Measurements from ENCODE around the gene GON4L. TPM values are rescaled to one million over a fixed set of nuclear protein-coding genes. Genes with fewer than 3 reads are reported as not detected.
"Not testable (repeated sequence)": the region's sequence is repeated elsewhere in the genome, so short reads cannot be mapped to it uniquely, and the experiment has no call there.

GON4L gene
- total RNA-seq, 1 donor from 2014 or later, result 49.5 TPM

DNA sequence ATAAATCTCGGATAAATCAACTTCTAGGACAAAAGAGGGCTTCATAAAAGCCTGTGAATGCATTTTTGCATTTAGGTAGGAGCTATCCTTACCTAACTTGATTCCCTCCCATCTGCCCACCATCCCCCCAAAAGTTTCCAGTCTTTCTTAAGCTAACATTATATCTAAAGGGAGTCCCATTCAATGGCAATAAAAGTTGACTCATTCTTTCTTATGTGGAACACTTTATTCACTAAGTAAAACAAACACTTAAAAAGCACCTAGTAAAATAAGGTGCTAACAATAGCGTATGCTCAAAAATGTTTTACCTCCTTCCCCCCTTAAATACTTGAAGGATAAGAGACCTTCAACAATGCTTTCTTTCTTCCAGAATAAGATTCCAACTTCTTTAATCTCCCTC lies 83.8 kb downstream of the GON4L start:
- TF ChIP-seq, protein P1, sequence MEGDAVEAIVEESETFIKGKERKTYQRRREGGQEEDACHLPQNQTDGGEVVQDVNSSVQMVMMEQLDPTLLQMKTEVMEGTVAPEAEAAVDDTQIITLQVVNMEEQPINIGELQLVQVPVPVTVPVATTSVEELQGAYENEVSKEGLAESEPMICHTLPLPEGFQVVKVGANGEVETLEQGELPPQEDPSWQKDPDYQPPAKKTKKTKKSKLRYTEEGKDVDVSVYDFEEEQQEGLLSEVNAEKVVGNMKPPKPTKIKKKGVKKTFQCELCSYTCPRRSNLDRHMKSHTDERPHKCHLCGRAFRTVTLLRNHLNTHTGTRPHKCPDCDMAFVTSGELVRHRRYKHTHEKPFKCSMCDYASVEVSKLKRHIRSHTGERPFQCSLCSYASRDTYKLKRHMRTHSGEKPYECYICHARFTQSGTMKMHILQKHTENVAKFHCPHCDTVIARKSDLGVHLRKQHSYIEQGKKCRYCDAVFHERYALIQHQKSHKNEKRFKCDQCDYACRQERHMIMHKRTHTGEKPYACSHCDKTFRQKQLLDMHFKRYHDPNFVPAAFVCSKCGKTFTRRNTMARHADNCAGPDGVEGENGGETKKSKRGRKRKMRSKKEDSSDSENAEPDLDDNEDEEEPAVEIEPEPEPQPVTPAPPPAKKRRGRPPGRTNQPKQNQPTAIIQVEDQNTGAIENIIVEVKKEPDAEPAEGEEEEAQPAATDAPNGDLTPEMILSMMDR (IDR thresholded peaks at IDR 0.05), result no peak
- Histone ChIP-seq H3K4me1 (no peaks in the 10 kb centered on the region), H3K27ac (no peak overlapping the region), H3K27me3 (no peaks in the 10 kb centered on the region), H3K9me3 (no peaks in the 10 kb centered on the region), H3K4me3 (no peak overlapping the region), H3K36me3 (peaks cover 95% of the 10 kb centered on the region)
- intact Hi-C loops (cut with DNase I), result no loop called here
- ATAC-seq (no peak), DNase-seq (no peak)

DNA sequence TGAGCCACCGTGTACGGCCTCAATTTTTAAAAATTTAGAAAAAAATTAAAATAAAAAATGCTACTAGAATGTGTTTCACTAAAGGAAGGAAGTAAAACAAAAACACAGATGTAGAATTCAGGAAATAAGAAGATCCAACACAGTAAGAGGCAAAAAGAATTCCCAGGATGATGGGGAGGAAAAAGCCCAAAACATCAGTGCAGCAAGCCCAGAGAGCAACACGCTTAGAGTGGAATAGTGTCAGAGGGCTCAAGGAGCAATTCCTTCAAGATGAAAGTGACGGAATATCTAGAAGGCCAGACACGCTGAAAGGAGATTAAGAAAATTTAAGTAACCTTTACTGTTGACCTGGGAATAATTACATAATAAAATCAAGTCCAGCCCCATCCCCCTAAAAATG lies 87.8 kb downstream of the GON4L start:
- Histone ChIP-seq H3K4me3 (no peak overlapping the region), H3K27ac (no peak overlapping the region), H3K27me3 (no peaks in the 10 kb centered on the region), H3K4me1 (no peaks in the 10 kb centered on the region), H3K9me3 (no peaks in the 10 kb centered on the region), H3K36me3 (peaks cover 95% of the 10 kb centered on the region)
- DNase-seq (no peak), ATAC-seq (no peak)
- TF ChIP-seq, protein P1 (IDR thresholded peaks at IDR 0.05), result no peak
- intact Hi-C loops (cut with DNase I), result no loop called here

DNA sequence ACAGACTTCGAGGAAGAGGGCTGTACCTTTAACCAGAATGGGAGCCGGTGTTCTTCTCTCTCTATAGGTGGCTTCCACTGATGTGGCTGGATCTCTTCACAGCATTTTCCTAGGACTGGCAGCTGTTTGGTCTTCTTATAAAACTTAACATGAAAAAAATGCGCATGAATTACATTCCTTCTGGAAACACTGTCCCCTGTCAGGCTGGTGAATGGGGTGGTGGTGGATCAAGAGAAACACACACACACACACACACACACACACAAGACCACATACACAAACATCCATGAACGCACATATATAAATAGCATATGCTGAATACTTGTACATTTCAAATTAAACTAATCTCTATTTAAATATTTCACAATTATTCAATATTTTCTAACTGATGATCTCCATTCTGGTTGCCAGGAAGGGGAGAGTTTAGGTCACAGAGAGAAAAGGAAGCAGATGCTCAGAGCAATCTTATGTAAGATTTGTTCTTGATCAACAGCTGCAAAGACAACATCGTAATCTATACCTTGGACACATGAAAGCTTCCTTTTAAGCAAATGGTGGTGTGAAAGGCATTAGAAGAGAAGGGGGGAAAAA lies 89.5 kb downstream of the GON4L start:
- H3K9me3 ChIP-seq; H3K4me1 ChIP-seq; intact Hi-C loops (cut with DNase I); H3K27me3 ChIP-seq; H3K27ac ChIP-seq; DNase-seq; ATAC-seq; H3K4me3 ChIP-seq: not testable (repeated sequence)
- peaks cover 90% of the 10 kb centered on the region for H3K36me3 ChIP-seq

DNA sequence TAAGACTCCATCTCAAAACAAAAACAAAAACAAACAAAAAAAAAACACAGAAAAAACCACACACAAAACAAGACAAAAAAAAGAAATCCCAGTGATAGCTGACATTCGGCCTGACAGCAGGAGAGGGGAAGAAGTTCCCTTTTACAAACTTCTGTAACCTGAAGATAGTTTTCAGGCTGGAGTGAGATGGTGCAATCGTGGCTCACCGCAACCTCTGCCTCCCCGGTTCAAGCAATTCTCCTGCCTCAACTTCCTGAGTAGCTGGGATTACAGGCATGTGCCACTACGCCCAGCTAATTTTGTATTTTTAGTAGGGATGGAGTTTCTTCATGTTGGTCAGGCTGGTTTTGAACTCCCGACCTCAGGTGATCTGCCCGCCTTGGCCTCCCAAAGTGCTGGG lies 93.0 kb downstream of the GON4L start:
- H3K27me3 ChIP-seq; H3K9me3 ChIP-seq; H3K27ac ChIP-seq; intact Hi-C loops (cut with DNase I); H3K4me1 ChIP-seq; ATAC-seq; H3K4me3 ChIP-seq: not testable (repeated sequence)
- DNase-seq, result peak; percentile 55
- H3K36me3 ChIP-seq, result peaks cover 88% of the 10 kb centered on the region

DNA sequence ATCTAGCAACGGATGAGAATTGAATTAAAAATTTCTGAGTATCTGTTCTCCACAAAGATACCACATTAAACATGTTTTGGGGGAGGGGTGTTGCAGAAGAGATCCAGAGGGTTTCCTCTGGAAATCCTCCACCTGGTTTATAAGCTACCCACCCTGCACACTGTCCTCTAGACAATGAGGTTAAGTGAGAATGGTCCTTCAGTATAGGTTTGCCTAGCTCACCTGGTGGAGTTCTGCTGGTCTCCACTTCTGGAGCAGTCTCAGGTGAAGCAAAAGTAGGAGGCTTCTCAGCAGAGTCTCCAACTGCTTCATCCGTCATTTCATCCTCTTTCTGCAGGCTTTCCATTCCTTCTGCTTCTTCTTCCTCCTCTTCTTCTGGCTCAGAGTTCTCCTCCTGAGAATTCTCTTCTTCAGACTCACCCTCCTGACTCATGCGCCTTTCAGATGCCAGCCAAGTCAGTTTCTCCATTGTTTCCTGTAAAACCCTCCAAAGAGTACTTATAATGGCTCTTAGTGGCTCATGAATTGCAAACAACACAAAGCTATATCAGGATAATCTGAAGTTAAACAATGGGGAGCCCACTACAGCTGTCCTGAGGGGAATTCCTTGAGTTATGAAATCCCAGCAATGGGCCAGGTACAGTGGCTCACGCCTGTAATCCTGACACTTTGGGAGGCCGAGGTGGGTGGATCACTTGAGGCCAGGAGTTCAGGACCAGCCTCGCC lies 93.8 kb downstream of the GON4L start:
- intact Hi-C loops (cut with DNase I); H3K4me3 ChIP-seq; H3K4me1 ChIP-seq; H3K27ac ChIP-seq; H3K27me3 ChIP-seq; H3K9me3 ChIP-seq: not testable (repeated sequence)
- ATAC-seq (peak; percentile 85), DNase-seq (peak; percentile 48)
- peaks cover 87% of the 10 kb centered on the region for H3K36me3 ChIP-seq

DNA sequence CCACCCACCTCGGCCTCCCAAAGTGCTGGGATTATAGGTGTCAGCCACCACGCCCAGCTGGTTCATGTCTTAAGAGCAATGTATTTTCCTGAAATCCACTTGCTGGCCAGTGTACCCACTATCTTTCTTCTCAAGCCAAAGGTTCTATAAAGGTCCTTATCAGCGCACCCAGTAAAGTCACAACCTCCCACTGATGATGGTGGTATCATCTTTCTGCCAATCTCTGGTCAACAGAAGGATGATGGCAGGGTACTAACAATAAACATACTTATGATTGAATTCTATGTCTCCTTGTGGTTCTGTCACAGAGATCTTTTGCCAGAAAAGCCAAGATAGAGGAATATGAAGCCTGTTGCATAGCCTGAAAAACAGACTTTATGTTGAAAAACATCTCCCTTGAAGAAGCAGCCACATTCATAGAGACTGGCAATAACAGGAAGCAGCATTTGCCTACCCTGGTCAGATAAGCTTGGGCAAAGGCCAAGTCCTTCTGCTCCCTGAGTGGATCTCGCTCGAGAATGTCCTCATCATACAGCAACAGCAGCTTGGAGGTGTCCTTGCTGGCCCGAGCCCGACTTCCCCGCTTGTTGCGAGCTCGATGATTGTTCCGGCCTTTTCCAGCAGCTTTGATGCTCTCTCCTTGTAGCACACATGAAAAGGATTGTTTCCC lies 95.1 kb downstream of the GON4L start:
- Histone ChIP-seq H3K27me3 (no peaks in the 10 kb centered on the region), H3K27ac (no peak overlapping the region), H3K4me1 (no peaks in the 10 kb centered on the region), H3K9me3 (no peaks in the 10 kb centered on the region), H3K4me3 (no peak overlapping the region), H3K36me3 (peaks cover 86% of the 10 kb centered on the region)
- ATAC-seq (no peak), DNase-seq (peak; percentile 26)
- TF ChIP-seq, protein P1 (IDR thresholded peaks at IDR 0.05), result no peak
- intact Hi-C loops (cut with DNase I), result no loop called here

DNA sequence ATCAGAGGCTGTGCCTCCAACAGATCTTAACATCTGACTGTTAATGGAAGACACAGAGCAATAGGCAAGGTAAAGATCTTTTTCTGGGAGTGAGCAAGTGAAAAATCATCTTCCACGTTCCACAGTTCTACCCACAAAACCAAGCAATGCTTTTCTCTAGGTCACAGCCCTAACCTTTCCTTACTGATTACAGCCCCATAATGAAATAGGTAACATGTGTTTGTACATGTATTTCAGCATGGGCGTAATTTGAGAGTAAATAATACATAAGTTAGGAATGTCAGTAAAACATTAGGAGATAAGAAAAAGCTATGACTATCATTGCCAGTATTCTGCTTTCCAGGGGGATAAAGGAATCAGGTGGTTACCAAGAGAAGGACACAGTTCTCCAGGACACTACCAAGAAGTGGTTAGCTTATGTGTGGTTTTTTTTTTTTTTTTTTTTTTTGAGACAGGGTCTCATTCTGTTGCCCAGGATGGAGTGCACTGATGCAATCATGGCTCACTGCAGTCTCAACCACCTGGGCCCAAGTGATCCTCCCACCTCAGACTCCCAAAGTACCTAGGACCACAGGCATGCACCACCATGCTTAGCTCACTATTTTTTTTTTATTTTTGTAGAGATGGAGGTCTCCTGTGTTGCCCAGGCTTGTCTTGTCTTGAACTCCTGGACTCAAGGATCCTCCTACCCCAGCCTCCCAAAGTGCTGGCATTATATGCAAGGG lies 96.1 kb downstream of the GON4L start:
- Histone ChIP-seq H3K9me3 (no peaks in the 10 kb centered on the region), H3K4me1 (no peaks in the 10 kb centered on the region), H3K36me3 (peaks cover 86% of the 10 kb centered on the region), H3K27me3 (no peaks in the 10 kb centered on the region), H3K27ac (no peak overlapping the region), H3K4me3 (no peak overlapping the region)
- no peak for ATAC-seq
- TF ChIP-seq, protein P1 (IDR thresholded peaks at IDR 0.05), result no peak
- no peak for DNase-seq
- intact Hi-C loops (cut with DNase I), result no loop called here
